ENCODE measurements around the gene TMEM106C.

DNA sequence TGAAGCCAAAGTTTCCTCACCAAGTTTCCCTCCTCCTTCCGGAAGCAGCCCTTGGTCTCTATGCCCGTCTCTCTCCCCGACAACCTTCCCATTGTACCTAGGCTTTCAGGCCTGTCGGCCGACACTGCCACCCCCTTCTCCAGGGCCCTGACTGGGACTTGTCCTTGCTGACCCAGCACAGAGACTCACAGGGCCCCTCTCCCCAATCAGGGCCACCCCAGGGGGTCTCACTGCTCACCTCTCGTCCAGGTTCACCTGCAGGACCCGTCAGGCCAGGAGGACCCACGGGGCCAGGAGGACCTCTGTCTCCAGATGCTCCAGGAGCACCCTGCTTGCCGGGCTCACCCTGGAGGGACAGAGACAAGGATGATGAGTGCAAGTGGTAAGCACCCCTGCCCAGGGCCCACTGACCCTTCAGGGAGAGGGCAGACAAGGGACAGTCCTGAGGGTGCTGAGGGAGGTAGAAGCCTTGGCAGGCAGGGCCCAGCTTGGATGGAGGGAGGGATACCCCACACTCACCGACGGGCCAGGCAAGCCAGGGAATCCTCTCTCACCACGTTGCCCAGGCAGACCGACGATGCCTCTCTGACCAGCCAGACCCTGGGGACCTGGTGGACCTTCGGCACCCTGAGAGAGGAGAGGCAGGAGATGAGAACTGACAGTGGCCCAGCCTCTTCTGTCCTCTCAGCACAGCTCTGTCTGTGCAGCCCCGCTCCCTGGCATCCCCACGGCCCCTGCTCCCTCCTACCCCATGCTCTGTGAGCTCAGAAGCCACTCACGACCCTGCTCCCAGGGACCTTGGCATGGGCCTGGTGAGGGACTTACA is 14.6 kb downstream of the TMEM106C start:
- TF ChIP-seq, protein P1, sequence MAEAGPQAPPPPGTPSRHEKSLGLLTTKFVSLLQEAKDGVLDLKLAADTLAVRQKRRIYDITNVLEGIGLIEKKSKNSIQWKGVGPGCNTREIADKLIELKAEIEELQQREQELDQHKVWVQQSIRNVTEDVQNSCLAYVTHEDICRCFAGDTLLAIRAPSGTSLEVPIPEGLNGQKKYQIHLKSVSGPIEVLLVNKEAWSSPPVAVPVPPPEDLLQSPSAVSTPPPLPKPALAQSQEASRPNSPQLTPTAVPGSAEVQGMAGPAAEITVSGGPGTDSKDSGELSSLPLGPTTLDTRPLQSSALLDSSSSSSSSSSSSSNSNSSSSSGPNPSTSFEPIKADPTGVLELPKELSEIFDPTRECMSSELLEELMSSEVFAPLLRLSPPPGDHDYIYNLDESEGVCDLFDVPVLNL (CRISPR knock-in tag; IDR thresholded peaks at IDR 0.05; ENCODE audit: borderline replicate concordance, low read depth): no peak
- TF ChIP-seq, protein P2, sequence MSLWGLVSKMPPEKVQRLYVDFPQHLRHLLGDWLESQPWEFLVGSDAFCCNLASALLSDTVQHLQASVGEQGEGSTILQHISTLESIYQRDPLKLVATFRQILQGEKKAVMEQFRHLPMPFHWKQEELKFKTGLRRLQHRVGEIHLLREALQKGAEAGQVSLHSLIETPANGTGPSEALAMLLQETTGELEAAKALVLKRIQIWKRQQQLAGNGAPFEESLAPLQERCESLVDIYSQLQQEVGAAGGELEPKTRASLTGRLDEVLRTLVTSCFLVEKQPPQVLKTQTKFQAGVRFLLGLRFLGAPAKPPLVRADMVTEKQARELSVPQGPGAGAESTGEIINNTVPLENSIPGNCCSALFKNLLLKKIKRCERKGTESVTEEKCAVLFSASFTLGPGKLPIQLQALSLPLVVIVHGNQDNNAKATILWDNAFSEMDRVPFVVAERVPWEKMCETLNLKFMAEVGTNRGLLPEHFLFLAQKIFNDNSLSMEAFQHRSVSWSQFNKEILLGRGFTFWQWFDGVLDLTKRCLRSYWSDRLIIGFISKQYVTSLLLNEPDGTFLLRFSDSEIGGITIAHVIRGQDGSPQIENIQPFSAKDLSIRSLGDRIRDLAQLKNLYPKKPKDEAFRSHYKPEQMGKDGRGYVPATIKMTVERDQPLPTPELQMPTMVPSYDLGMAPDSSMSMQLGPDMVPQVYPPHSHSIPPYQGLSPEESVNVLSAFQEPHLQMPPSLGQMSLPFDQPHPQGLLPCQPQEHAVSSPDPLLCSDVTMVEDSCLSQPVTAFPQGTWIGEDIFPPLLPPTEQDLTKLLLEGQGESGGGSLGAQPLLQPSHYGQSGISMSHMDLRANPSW (CRISPR knock-in tag; conservative IDR thresholded peaks at IDR 0.05; ENCODE audit: low read depth): no peak
- TF ChIP-seq, protein P3, sequence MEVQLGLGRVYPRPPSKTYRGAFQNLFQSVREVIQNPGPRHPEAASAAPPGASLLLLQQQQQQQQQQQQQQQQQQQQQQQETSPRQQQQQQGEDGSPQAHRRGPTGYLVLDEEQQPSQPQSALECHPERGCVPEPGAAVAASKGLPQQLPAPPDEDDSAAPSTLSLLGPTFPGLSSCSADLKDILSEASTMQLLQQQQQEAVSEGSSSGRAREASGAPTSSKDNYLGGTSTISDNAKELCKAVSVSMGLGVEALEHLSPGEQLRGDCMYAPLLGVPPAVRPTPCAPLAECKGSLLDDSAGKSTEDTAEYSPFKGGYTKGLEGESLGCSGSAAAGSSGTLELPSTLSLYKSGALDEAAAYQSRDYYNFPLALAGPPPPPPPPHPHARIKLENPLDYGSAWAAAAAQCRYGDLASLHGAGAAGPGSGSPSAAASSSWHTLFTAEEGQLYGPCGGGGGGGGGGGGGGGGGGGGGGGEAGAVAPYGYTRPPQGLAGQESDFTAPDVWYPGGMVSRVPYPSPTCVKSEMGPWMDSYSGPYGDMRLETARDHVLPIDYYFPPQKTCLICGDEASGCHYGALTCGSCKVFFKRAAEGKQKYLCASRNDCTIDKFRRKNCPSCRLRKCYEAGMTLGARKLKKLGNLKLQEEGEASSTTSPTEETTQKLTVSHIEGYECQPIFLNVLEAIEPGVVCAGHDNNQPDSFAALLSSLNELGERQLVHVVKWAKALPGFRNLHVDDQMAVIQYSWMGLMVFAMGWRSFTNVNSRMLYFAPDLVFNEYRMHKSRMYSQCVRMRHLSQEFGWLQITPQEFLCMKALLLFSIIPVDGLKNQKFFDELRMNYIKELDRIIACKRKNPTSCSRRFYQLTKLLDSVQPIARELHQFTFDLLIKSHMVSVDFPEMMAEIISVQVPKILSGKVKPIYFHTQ (CRISPR knock-in tag; IDR thresholded peaks at IDR 0.05): no peak
- TF ChIP-seq, protein P4, sequence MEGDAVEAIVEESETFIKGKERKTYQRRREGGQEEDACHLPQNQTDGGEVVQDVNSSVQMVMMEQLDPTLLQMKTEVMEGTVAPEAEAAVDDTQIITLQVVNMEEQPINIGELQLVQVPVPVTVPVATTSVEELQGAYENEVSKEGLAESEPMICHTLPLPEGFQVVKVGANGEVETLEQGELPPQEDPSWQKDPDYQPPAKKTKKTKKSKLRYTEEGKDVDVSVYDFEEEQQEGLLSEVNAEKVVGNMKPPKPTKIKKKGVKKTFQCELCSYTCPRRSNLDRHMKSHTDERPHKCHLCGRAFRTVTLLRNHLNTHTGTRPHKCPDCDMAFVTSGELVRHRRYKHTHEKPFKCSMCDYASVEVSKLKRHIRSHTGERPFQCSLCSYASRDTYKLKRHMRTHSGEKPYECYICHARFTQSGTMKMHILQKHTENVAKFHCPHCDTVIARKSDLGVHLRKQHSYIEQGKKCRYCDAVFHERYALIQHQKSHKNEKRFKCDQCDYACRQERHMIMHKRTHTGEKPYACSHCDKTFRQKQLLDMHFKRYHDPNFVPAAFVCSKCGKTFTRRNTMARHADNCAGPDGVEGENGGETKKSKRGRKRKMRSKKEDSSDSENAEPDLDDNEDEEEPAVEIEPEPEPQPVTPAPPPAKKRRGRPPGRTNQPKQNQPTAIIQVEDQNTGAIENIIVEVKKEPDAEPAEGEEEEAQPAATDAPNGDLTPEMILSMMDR (IDR thresholded peaks at IDR 0.05): no peak
- TF ChIP-seq, protein P5, sequence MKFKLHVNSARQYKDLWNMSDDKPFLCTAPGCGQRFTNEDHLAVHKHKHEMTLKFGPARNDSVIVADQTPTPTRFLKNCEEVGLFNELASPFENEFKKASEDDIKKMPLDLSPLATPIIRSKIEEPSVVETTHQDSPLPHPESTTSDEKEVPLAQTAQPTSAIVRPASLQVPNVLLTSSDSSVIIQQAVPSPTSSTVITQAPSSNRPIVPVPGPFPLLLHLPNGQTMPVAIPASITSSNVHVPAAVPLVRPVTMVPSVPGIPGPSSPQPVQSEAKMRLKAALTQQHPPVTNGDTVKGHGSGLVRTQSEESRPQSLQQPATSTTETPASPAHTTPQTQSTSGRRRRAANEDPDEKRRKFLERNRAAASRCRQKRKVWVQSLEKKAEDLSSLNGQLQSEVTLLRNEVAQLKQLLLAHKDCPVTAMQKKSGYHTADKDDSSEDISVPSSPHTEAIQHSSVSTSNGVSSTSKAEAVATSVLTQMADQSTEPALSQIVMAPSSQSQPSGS (CRISPR knock-in tag; IDR thresholded peaks at IDR 0.05; ENCODE audit: borderline replicate concordance, low read depth): no peak
- TF ChIP-seq, protein P6, sequence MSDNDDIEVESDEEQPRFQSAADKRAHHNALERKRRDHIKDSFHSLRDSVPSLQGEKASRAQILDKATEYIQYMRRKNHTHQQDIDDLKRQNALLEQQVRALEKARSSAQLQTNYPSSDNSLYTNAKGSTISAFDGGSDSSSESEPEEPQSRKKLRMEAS (CRISPR knock-in tag; IDR thresholded peaks at IDR 0.05): no peak
- TF ChIP-seq, protein P7, sequence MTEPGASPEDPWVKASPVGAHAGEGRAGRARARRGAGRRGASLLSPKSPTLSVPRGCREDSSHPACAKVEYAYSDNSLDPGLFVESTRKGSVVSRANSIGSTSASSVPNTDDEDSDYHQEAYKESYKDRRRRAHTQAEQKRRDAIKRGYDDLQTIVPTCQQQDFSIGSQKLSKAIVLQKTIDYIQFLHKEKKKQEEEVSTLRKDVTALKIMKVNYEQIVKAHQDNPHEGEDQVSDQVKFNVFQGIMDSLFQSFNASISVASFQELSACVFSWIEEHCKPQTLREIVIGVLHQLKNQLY (CRISPR knock-in tag; IDR thresholded peaks at IDR 0.05): no peak
- TF ChIP-seq SMAD4 (CRISPR knock-in tag; IDR thresholded peaks at IDR 0.05) (no peak), JUN (CRISPR knock-in tag; IDR thresholded peaks at IDR 0.05) (no peak)
